ENCODE results near the gene ACKR3.

DNA sequence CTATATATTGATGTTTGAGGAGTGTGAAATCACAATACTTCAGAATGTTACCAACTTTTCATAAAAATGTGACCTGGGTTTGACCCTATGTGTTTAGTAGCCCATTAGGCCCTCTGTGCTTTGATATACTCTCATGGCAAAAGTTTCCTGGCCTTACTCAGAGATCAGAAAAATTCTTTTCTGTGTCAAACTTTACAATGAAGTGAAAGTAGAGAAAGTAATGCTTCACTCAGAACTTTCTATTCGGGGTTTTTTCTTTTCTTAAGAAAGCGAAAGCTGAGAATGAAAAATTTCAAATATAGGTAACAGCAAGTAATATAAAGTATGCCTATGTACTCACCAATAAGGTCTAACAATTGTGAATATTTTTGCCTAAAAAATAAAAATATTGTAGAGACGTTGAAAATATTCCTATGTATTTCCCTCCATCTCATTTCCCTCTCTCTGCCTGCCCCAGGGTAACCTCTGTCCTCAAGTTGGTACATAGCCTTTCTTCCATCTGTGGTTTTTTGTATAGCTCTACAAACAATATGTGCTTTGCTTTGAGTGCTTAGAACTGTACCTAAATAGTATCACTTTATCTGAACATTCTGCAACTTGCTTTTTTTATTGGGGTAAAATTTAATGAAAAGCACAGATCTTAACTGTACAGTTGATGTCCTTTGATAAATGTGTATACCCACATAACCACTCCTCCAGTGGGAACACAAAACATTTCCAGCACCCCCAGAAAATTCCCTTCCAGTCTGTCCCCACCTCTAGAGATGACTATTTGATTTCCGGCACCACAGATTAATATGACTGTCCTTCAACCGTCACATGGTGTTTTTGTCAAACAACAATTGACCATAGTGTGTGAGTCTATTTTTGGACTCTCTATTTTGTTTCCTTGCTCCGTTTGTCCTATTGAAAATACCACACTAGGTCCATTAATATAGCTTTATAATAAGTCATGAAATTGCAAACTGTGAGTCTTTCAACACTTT is 10.3 kb upstream of the ACKR3 start:
- no peak for TF ChIP-seq EZH2 (IDR thresholded peaks at IDR 0.05; ENCODE audit: low read depth, unreplicated experiment)
- TF ChIP-seq CTCF (conservative IDR thresholded peaks at IDR 0.05; ENCODE audit: low read depth in 2 of 2): no peak
- no peak for TF ChIP-seq POLR2AphosphoS5 (IDR thresholded peaks at IDR 0.05; ENCODE audit: low read depth)
- no peak for TF ChIP-seq EZH2phosphoT487 (IDR thresholded peaks at IDR 0.05; ENCODE audit: unreplicated experiment)
- TF ChIP-seq NANOG (IDR thresholded peaks at IDR 0.05; ENCODE audit: borderline replicate concordance): no peak
- TF ChIP-seq CREB1 (CRISPR knock-in tag; IDR thresholded peaks at IDR 0.05; ENCODE audit: low read depth): no peak
- no peak for TF ChIP-seq ETS1 (IDR thresholded peaks at IDR 0.05)
- no peak for TF ChIP-seq JUNB (IDR thresholded peaks at IDR 0.05; ENCODE audit: unreplicated experiment)
- no peak for TF ChIP-seq STAT1 (IDR thresholded peaks at IDR 0.05; ENCODE audit: unreplicated experiment)
- no peak for TF ChIP-seq REST (IDR thresholded peaks at IDR 0.05; ENCODE audit: unreplicated experiment)

Measured in GM23338 (cell line).